ENCODE data around the gene SPCS1. TPM values are rescaled to one million over a fixed set of nuclear protein-coding genes. Genes with fewer than 3 reads are reported as not detected.
A peak's percentile ranks its signal among the peaks of the same experiment; 100 is the strongest.

SPCS1 gene
- total and polyA plus RNA-seq, 9 of the 15 experiments (the other 6 are each of a cell fraction or from before 2014, with no cell fraction given): 73.9 to 567 (median 127) TPM

DNA sequence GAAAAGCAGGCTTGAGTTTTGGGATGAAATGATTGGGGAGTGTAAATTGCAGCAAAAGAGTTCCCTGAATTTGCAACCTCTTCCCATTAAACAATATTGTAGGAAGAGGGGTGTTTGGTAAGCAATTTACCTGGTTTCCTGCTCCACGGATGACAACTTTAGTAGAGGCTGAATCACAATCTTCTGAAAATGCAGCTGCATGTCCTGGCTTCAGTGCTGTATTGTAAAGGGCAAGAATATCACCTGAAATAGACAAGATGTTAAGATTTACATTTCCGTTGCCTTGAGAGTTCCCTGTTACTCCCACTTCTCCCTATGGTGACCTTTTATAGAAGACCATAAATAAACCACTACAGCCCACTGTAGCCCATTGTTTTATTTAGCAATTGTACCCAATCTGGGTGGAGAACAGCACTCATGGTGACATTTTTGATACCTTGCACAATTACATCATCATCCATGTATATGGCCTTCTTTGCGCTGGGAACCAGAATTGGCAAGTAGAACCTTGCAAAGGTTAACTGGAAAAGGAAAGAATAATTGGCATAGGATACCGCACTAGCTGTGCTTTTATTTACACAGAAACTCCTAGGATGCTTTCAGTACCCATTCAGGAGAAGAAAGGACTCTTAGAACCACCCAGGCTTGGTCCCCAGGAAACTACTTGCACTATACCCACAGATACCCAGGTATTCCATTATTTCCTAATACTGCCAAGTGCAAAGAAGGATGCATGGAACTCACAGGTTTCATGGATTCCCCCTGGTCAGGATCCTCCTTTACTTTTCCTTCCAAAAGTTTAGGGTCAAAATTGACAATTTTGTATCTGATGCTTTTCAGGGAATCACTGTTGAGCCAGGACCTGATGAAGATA lies 9.9 kb upstream of the SPCS1 start:
- DNase-seq (ENCODE audit: extremely low read depth in 1 of 4, low spot score in 3 of 4) (no peak), ATAC-seq (no peak), FAIRE-seq (no peak)
- Histone ChIP-seq H3K36me3 (ENCODE audit: control insufficient read depth, insufficient read depth, low read length) (peaks cover 74% of the 10 kb centered on the region), H4K20me1 (replicated peaks; ENCODE audit: control insufficient read depth, insufficient read depth, low read length) (peaks cover 8% of the 10 kb centered on the region), H3K79me2 (ENCODE audit: control insufficient read depth, insufficient read depth, low read length) (peaks cover under 1% of the 10 kb centered on the region; the same call in 1 of the 3 replicates), H3K27ac (ENCODE audit: extremely low read depth, low read depth, low read length) (no peak overlapping the region), H3K9me3 (replicated peaks; ENCODE audit: control insufficient read depth, insufficient read depth, low read depth, low read length) (no peaks in the 10 kb centered on the region), H3K9ac (ENCODE audit: insufficient read depth in 1 of 2, low read depth in 2 of 2, low read length in 2 of 2) (no peak overlapping the region), H3K27me3 (ENCODE audit: control insufficient read depth in 2 of 2, insufficient read depth in 2 of 2, low read length in 2 of 2) (no peaks in the 10 kb centered on the region), H3K4me1 (replicated peaks in 1 of 2; ENCODE audit: control insufficient read depth in 2 of 2, insufficient read depth in 2 of 2, low read length in 2 of 2) (peaks cover 0 to 14% of the 10 kb centered on the region in 2 experiments; a peak in 2 of 5 replicates), H3K4me3 (no peak overlapping the region), H2AFZ (ENCODE audit: low read depth, low read length) (no peak overlapping the region), H3K4me2 (ENCODE audit: insufficient read depth, low read length) (no peak overlapping the region), H3K9me1 (ENCODE audit: control insufficient read depth, insufficient read depth, low read length) (no peaks in the 10 kb centered on the region)
- ChIA-PET CTCF (ENCODE audit: low intra/inter-chr PET ratio) (no interaction called here), POLR2A (interaction anchor here (0.6 to 1.6 kb wide), 4 partner anchors 9 to 27 kb away, joined by 3 to 4 read pairs (median 4); partner anchors contain the start of genes GLT8D1 and SPCS1)
- intact Hi-C loops (cut with micrococcal nuclease) (no loop called here), in situ Hi-C loops (cut with MboI) (no loop called here)
- BruUV-seq (replicated peaks): no TSS peak
- 64% methylated on average over 4 of the region's 4 CpGs for WGBS (ENCODE audit: insufficient coverage, low coverage, missing lambda C conversion rate)
- TF ChIP-seq RBFOX2 (IDR thresholded peaks at IDR 0.05; ENCODE audit: low read depth, low read length) (0 out of 2 replicates have a peak, but pooled peaks have one; percentile 26), RBM39 (optimal IDR thresholded peaks at IDR 0.05; ENCODE audit: low read depth, low read length) (no peak), FOXK2 (conservative IDR thresholded peaks at IDR 0.05 in 1 of 2, IDR thresholded peaks at IDR 0.05 in 1 of 2; ENCODE audit: low read depth in 2 of 2) (no peak), POLR2AphosphoS2 (IDR thresholded peaks at IDR 0.05; ENCODE audit: low read length) (no peak), POLR2G (IDR thresholded peaks at IDR 0.05; ENCODE audit: low read depth, low read length) (peak; percentile 28; the same call in 1 of the 2 replicates), POLR2AphosphoS5 (IDR thresholded peaks at IDR 0.05; ENCODE audit: control insufficient read depth, insufficient read depth, low read depth, low read length) (peak; percentile 20; the same call in 1 of the 2 replicates), NONO (IDR thresholded peaks at IDR 0.05; ENCODE audit: low read depth in 2 of 2, low read length in 1 of 2) (no peak), POLR2A (conservative IDR thresholded peaks at IDR 0.05) (peak; percentile 48), ZNF583 (CRISPR knock-in tag; IDR thresholded peaks at IDR 0.05) (no peak), SREBF2 (CRISPR knock-in tag; IDR thresholded peaks at IDR 0.05) (no peak), SUPT5H (IDR thresholded peaks at IDR 0.05) (peak; percentile 46; the same call in 1 of the 2 replicates)
- TF ChIP-seq, protein P1, sequence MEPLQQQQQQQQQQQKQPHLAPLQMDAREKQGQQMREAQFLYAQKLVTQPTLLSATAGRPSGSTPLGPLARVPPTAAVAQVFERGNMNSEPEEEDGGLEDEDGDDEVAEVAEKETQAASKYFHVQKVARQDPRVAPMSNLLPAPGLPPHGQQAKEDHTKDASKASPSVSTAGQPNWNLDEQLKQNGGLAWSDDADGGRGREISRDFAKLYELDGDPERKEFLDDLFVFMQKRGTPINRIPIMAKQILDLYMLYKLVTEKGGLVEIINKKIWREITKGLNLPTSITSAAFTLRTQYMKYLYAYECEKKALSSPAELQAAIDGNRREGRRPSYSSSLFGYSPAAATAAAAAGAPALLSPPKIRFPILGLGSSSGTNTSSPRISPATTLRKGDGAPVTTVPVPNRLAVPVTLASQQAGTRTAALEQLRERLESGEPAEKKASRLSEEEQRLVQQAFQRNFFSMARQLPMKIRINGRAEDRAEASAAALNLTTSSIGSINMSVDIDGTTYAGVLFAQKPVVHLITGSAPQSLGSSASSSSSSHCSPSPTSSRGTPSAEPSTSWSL (CRISPR knock-in tag; IDR thresholded peaks at IDR 0.05; ENCODE audit: borderline replicate concordance): no peak

All from K562 (cell line).